K562 (cell line): Measurements from ENCODE around the gene DUSP9. TPM values are rescaled to one million over a fixed set of nuclear protein-coding genes. Genes with fewer than 3 reads are reported as not detected.
A peak's percentile ranks its signal among the peaks of the same experiment; 100 is the strongest.

Experiments
- ATAC-seq: fragments of 200-7000 bp; cut with Tn5 transposase; 3 replicates; pipeline ENCODE4 v1.9.1; 2020; ENCODE audit warnings: moderate library complexity
- BruUV-seq: library from RNA; stranded (reverse); fragments of 400-500 nt; replicated peaks from 2 replicates; lab custom pipeline; 2021; lab: Mats Ljungman, UMichigan
- CTCF ChIA-PET: fragments of 300-600 bp; formaldehyde crosslinking; extraction: SDS; loops from one replicate; lab custom pipeline; 2021; ENCODE audit warnings: low intra/inter-chr PET ratio; lab: Yijun Ruan, JAX
- POLR2A ChIA-PET: fragments of 300-600, 350-650 bp; sonication (Branson Sonifier 250); formaldehyde crosslinking; extraction: SDS; loops from one replicate; lab custom pipeline; 2021; ENCODE audit warnings: antibody characterized with exemption, inconsistent platforms; lab: Yijun Ruan, JAX
- DNase-seq, 4 experiments: peaks; one replicate each; pipeline versions ENCODE4 v3.0.0 to v3.0.0-alpha.2; 2011 to 2018; ENCODE audit warnings: low spot score in 3 of 4, mixed read lengths in 3 of 4; ENCODE audit errors: extremely low read depth in 1 of 4
- FAIRE-seq: peaks from 2 replicates; lab custom pipeline; 2011; peaks lifted over from hg19 to GRCh38; lab: Jason Lieb, UNC
- H2AFZ ChIP-seq: 2 replicates; pipeline ENCODE4 v1.6.0; 2011; ENCODE audit warnings: low read depth, low read length, control low read depth, inconsistent platforms
- H3K27ac ChIP-seq: fragments of 200-600 bp; 3 replicates; pipeline ENCODE4 v1.8.0; 2011; ENCODE audit warnings: low read depth, mild to moderate bottlenecking, control low read depth, inconsistent platforms, low read length, moderate library complexity, mixed read lengths; ENCODE audit errors: extremely low read depth
- H3K27me3 ChIP-seq, 2 experiments: fragments of 300-600 bp in 1 of 2; 2 replicates in 1 of 2; 3 replicates in 1 of 2; pipeline versions ENCODE4 v1.6.0 to v1.8.0; 2011; ENCODE audit warnings: inconsistent platforms in 2 of 2, low read length in 2 of 2, mild to moderate bottlenecking in 1 of 2, mixed read lengths in 1 of 2, moderate library complexity in 1 of 2; ENCODE audit not compliant: control insufficient read depth in 2 of 2, insufficient read depth in 2 of 2
- H3K36me3 ChIP-seq: fragments of 300-600 bp; 3 replicates; pipeline ENCODE4 v1.8.0; 2011; ENCODE audit warnings: mild to moderate bottlenecking, low read length, inconsistent platforms; ENCODE audit not compliant: control insufficient read depth, insufficient read depth
- H3K4me1 ChIP-seq, 2 experiments: fragments of 200-600 bp in 1 of 2; replicated peaks in 1 of 2; 2 replicates in 1 of 2; 3 replicates in 1 of 2; pipeline versions ENCODE4 v1.5.1 to v1.8.0; 2011; ENCODE audit warnings: inconsistent platforms in 2 of 2, low read length in 2 of 2, mild to moderate bottlenecking in 1 of 2, mixed read lengths in 1 of 2, moderate library complexity in 1 of 2; ENCODE audit not compliant: control insufficient read depth in 2 of 2, insufficient read depth in 2 of 2
- H3K4me2 ChIP-seq: 2 replicates; pipeline ENCODE4 v1.6.1; 2011; ENCODE audit warnings: low read length, control low read depth, inconsistent platforms, mixed read lengths; ENCODE audit not compliant: insufficient read depth
- H3K4me3 ChIP-seq: fragments of 200-600 bp; sonication (generic), shearing (Covaris generic); 2 replicates; pipeline ENCODE4 v1.5.1; 2016; ENCODE audit warnings: control low read depth, inconsistent platforms
- H3K79me2 ChIP-seq: fragments of 200-600 bp; 3 replicates; pipeline ENCODE4 v1.8.0; 2011; ENCODE audit warnings: low read length, inconsistent platforms; ENCODE audit not compliant: control insufficient read depth, insufficient read depth
- H3K9ac ChIP-seq, 2 experiments: 2 replicates each; pipeline versions ENCODE4 v1.6.0 to v1.6.1; 2011; ENCODE audit warnings: low read depth in 2 of 2, low read length in 2 of 2, control low read depth in 1 of 2, inconsistent platforms in 1 of 2, mild to moderate bottlenecking in 1 of 2, mixed read lengths in 1 of 2; ENCODE audit not compliant: insufficient read depth in 1 of 2
- H3K9me1 ChIP-seq: one replicate; pipeline ENCODE4 v1.6.0; 2011; ENCODE audit warnings: inconsistent platforms, mild to moderate bottlenecking, low read length, moderate library complexity; ENCODE audit not compliant: control insufficient read depth, insufficient read depth
- H3K9me3 ChIP-seq: replicated peaks from 2 replicates; pipeline ENCODE4 v1.5.1; 2011; ENCODE audit warnings: low read depth, low read length, inconsistent platforms; ENCODE audit not compliant: control insufficient read depth, insufficient read depth
- H4K20me1 ChIP-seq: replicated peaks from 2 replicates; pipeline ENCODE4 v1.6.1; 2011; ENCODE audit warnings: low read length, inconsistent platforms, mixed read lengths; ENCODE audit not compliant: control insufficient read depth, insufficient read depth
- CEBPB ChIP-seq: fragments of 450-650 bp; IDR thresholded peaks from 2 replicates; pipeline ENCODE4 v1.6.1; 2016; ENCODE audit warnings: missing genetic modification characterization, missing compliant biosample characterization
- CEBPG ChIP-seq, 3 experiments: fragments of 200-800 bp in 1 of 3; sonication (Bioruptor generic) in 1 of 3; sonication (generic) in 1 of 3; formaldehyde crosslinking in 1 of 3; IDR thresholded peaks in 2 of 3; conservative IDR thresholded peaks in 1 of 3; 2 replicates each; pipeline versions ENCODE4 v1.6.1 to v1.8.0; 2016 to 2022; ENCODE audit warnings: missing compliant biosample characterization in 2 of 3, missing genetic modification characterization in 2 of 3, mild to moderate bottlenecking in 1 of 3, missing genetic modification reagents in 1 of 3
- HNRNPK ChIP-seq: fragments of 200-400 bp; formaldehyde crosslinking; IDR thresholded peaks from one replicate; pipeline ENCODE4 v1.6.1; 2018; ENCODE audit warnings: mild to moderate bottlenecking, low read depth, low read length; ENCODE audit not compliant: poor library complexity, severe bottlenecking
- IRF2 ChIP-seq: sonication (generic); formaldehyde crosslinking; IDR thresholded peaks from 2 replicates; pipeline ENCODE4 v1.8.1; 2022; ENCODE audit warnings: mild to moderate bottlenecking, missing genetic modification reagents
- WGBS: fragments of 100-300 bp; shearing (Covaris generic); methylation state at CpG from one replicate; pipeline ENCODE4 v1.1.6; 2016; ENCODE audit warnings: low coverage, mixed read lengths; ENCODE audit not compliant: insufficient coverage; ENCODE audit errors: missing lambda C conversion rate; 5-methylcytosine and 5-hydroxymethylcytosine counted together
- in situ Hi-C: fragments of 300-500 bp; cut with MboI; formaldehyde crosslinking; loops from 4 replicates; pipeline ENCODE4 v1.15.0; 2018; ENCODE audit warnings: inconsistent platforms, mixed read lengths
- intact Hi-C: fragments of 100-400 bp; cut with micrococcal nuclease; formaldehyde crosslinking; loops from 2 replicates; pipeline ENCODE4 v1.14.2; 2022
- polyA plus RNA-seq, 8 experiments: library from polyadenylated mRNA; depleted of rRNA in 4 of 8; stranded (reverse) in 5 of 8; unstranded in 3 of 8; fragments of >200 nt; fragmentation: Nextera tagmentation in 2 of 8; fragmentation: Illumina TruSeq in 1 of 8; extraction: Ambion mirVana in 2 of 8; extraction: Trizol in 1 of 8; gene quantifications; 2 replicates each; pipeline versions ENCODE4 v1.2.1 to v1.2.3, GENCODE V29; 2011 to 2014; ENCODE audit warnings: inconsistent platforms in 1 of 8, missing spikeins in 1 of 8
- total RNA-seq, 7 experiments: library from RNA; depleted of rRNA in 6 of 7; stranded (reverse); fragments of >200 nt in 6 of 7; fragmentation: Illumina TruSeq in 2 of 7; extraction: Trizol in 2 of 7; gene quantifications; 2 replicates each; pipeline versions ENCODE4 v1.2.1 to v1.2.3, GENCODE V29; 2011 to 2021; ENCODE audit warnings: low replicate concordance in 1 of 7

The DUSP9 gene
- total and polyA plus RNA-seq, 9 of the 15 experiments (the other 6 are each of a cell fraction or from before 2014, with no cell fraction given), result 0.11 to 14.1 (median 5.5) TPM

- no peak for DNase-seq
- H3K27me3 ChIP-seq, result peaks cover 0 to 2% of the 10 kb centered on the region in 2 experiments; a peak in 1 of 5 replicates
- H3K27ac ChIP-seq, result no peak overlapping the region
- no peak overlapping the region for H3K4me2 ChIP-seq
- TF ChIP-seq IRF2 (CRISPR knock-in tag), result no peak
- TF ChIP-seq CEBPB (tag), result peak; percentile 57; the same call in 1 of the 2 replicates
- TF ChIP-seq HNRNPK, result no peak
- TF ChIP-seq CEBPG (CRISPR knock-in tag; IDR thresholded peaks at IDR 0.05), result 0 out of 2 replicates have a peak, but pooled peaks have one; percentile 25
- no peak for TF ChIP-seq CEBPG (tag; conservative IDR thresholded peaks at IDR 0.05 in 1 of 2, IDR thresholded peaks at IDR 0.05 in 1 of 2)
- FAIRE-seq, result no peak
- no peak for ATAC-seq
- no peaks in the 10 kb centered on the region for H3K9me3 ChIP-seq
- peaks cover 7 to 80% of the 10 kb centered on the region in 2 experiments; a peak in 3 of 5 replicates for H3K4me1 ChIP-seq
- no peaks in the 10 kb centered on the region for H3K36me3 ChIP-seq
- peak overlapping the region in 1 of 2 experiments; percentile 69; a peak in 1 of 4 replicates for H3K9ac ChIP-seq
- H3K4me3 ChIP-seq, result no peak overlapping the region
- H2AFZ ChIP-seq, result no peak overlapping the region
- ChIA-PET CTCF (no interaction called here), POLR2A (interaction anchor here (0.6 kb wide), 2 partner anchors 96 to 895 kb away, joined by 4 read pairs; no protein-coding TSS in a partner anchor)
- in situ Hi-C loops (no loop called here), intact Hi-C loops (loop anchor here (5.0 kb wide), 3 partner anchors 34 to 109 kb away; no protein-coding TSS in a partner anchor)
- no peaks in the 10 kb centered on the region for H3K79me2 ChIP-seq
- no peaks in the 10 kb centered on the region for H4K20me1 ChIP-seq
- H3K9me1 ChIP-seq, result no peaks in the 10 kb centered on the region
- no TSS peak for BruUV-seq
- WGBS, result 32% methylated on average over 6 of the region's 10 CpGs
These were observed 998 bp upstream of the DUSP9 start for GRCh38 chrX:153645921-153646488.
